Stimulated activated CD4-positive, alpha-beta T cell treated with anti-CD3 and anti-CD28 coated beads, TNF-alpha, amount 100 ng/mL, for 4 hours (primary cell): Measurements from ENCODE around the gene FMR1.

Experiments
- DNase-seq, 3 experiments: peaks; one replicate each; pipeline ENCODE4 v3.0.0-alpha.2; 2020; ENCODE audit warnings: low read depth in 3 of 3

Gene FMR1

DNA sequence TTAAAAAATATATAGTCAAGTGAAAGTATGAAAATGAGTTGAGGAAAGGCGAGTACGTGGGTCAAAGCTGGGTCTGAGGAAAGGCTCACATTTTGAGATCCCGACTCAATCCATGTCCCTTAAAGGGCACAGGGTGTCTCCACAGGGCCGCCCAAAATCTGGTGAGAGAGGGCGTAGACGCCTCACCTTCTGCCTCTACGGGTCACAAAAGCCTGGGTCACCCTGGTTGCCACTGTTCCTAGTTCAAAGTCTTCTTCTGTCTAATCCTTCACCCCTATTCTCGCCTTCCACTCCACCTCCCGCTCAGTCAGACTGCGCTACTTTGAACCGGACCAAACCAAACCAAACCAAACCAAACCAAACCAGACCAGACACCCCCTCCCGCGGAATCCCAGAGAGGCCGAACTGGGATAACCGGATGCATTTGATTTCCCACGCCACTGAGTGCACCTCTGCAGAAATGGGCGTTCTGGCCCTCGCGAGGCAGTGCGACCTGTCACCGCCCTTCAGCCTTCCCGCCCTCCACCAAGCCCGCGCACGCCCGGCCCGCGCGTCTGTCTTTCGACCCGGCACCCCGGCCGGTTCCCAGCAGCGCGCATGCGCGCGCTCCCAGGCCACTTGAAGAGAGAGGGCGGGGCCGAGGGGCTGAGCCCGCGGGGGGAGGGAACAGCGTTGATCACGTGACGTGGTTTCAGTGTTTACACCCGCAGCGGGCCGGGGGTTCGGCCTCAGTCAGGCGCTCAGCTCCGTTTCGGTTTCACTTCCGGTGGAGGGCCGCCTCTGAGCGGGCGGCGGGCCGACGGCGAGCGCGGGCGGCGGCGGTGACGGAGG, at the start of gene FMR1:
Gene FMR1, plus strand, starts transcription at position 728 of the 831 bp plus-strand sequence. CDS start 261 bp downstream, outside the sequence.
- peak; percentile 77 to 90 (median 88) for DNase-seq

DNA sequence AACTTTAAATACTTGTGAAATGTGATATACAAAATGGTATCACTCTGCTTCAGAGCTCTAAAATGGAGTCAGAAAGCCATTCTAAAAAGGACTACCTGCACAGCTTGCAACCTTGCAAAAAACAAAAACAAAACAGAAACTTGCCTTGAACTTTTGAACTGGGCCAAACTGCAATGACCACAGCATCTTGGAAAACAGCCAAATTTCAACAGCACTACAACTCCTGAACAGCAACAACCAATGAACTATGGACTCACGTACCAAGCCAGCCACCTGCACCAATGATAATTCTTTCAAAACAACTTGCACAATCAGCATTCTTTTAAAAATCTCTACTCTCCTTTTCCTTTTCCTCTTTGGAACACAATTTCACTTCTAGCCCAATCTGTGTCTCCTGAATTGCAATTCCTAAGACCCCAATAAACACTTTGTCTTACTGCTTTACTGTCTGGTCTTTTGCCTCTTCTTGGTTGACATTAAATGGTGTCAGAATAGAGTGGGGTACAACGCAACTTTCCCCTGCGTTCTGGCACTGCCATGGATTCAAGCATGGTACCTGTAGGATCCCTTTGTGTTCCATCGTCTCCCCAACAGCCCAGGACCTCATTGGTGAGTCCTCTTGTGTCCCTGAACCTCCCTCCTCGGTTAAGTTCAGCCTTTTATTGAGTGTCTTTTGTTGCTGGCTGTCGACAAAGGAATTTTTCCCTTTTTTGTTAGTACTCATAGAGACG, 35.7 kb upstream of the FMR1 start:
- DNase-seq = no peak

DNA sequence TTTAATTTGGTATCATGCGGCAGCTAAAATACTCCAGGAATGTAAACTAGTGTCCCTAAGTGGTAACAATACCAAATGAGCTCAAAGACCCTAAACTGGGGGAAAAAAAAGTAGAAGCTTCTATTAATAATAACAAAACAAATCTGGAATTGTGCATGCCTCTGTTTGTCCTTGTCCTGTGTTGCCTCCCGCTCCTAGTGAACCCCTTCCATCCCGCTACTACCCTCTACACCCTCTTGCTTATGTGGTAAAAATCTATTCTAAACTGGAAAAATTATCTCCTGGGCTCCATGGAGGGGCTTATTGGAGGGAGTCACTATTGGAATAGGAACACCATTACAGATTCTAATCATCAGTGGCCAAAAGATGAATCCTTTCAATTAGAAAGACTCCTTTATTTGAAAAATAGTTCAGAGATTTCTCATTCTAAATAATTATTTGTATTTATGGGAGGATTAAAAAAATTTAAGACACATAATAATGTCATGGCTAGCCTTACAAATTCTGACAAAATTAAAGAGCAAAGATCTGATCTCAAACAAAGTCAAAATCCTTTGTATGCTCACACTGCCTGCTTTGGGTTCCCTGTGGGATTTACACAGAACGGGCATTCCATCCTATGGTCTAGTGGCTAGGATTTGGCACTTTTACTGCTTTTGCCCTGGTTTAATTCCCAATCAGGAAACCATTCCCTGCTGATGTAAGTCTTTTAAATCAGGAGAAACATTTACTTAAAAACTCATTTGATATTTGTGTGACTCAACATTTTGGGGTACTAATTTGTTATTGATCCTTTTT, 34.7 kb upstream of the FMR1 start:
- DNase-seq = no peak

DNA sequence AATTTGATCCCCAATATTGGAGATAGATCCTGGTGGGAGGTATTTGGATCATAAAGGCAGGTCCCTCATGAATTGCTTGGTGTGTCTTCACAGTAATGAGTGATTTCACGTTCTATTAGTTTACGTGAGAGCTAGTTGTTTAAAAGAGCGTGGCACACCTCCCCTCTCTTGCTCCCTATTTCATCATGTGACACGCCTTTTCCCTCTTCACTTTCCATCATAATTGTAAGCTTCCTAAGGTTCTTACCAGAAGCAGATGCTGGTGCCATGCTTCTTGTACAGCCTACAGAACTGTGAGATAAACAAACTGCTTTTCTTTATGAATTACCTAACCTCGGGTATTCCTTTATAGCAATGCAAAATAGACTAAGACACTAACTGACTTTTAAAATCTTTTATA, 34.0 kb upstream of the FMR1 start:
- DNase-seq = no peak

DNA sequence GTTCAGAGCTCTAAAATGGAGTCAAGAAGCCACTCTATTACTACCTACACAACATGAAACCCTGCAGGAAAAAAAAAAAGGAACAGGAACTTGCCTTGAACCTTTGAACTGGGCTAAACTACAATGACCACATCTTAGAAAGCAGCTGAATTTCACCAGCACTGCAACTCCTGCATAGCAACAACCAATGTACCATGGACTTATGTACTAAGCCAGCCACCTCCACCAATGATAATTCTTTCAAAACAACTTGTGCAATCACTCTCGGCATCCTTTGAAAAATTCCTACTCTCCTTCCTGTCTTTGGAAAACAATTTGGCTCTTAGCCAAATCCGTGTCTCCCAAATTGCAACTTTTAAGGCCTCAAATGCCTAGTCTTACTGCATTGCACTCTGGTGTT, 26.8 kb upstream of the FMR1 start:
- no peak for DNase-seq

DNA sequence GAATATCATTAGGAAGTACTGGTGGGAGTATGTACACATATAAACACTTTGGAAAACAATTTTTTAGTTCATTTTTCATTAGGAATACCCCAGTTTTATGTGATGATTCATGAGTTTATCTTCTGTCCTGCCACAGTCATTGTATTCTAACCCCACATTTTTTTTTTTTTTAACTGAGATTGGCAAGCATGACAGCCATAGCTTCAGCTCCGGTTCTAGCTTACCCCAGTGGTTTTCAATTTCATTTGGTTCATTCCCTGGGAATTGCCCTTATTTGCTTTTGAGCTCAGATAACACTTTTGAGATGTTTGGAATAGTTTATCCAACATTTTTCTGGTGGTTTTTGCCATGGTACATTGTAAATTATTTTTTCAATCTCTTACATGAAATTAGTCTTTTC, 21.0 kb upstream of the FMR1 start:
- no peak for DNase-seq

DNA sequence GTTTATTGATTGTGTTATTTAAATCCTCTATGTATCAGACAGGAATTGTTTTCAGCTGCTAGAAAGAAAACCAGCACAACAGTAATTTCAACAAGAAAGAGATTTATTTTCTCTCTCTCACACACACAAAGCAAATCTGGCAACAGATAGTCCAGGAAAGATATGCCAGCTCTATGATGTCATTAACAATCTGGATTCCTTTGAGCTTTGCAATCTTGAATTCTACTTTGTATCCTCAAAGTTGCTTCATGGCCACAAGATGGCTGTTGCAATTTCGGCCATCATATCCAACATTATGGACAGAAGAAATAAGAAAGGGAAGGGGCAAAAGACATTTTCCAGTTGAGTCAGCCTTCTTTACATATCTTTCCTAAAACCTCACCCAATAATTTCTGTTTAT, 19.8 kb upstream of the FMR1 start:
- no peak for DNase-seq

DNA sequence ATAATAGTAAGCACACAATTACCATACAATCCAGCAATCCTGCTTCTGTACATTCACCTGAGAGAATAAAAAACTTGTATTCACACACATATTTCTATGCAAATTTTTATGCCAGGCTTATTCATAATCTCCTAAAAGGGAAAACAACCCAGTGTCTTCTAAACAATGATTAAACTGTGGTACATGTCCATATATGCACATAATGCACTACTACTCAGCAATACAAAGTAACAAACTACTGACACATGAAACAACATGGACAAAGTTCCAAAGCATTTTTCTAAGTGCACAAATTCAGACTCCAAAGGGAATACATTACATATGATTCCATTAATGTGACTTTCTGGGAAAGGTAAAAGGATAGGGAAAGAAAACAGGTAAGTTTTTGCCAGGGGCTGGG, 18.0 kb upstream of the FMR1 start:
- no peak for DNase-seq

DNA sequence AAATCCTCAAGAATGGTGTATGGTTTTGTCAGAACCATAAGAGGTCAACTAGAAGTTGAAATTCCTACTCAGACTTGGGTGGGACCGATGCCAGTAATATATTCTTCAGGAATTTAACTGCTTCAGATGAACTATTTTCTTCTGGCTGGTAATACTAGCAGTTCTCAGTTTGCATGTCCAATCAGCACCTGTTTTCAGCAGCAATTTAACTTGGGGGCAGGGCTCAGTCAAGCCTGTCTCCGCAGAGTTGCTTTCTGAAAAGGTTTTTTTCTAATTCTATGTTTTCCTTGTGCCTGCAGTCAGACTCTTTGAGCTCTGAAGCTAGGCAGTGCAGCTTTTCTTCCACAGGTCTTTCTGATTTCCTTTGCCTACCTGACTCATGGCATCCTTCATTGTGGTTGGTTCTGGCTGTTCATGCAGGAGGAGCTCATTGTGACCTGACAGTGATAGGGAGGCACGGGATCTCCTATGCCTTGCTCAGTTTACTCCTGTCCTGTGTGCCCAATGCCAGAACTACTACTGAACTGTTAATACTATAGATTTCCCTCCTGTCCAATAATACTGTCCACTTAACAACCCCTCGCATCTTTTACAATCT, 17.3 kb upstream of the FMR1 start:
- DNase-seq = no peak

DNA sequence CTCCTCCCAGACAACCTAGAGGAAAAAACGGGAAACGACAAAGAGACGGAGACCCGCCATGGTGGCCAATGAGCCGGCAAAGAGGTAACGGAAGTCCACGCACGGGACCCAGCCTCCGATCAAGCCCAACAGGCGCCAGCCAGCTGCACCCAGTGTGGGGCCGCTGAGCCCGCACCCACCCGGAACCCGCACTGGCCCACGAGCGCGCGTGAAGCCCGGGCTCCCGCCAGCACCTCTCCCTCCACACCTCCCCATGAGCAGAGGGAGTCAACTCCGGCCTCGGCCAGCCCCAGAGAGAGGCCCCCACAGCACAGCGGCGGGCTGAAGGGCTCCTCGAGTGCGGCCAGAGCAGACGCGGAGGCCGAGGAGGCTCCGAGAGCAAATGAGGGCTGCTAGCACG, 14.6 kb upstream of the FMR1 start:
- DNase-seq = no peak

DNA sequence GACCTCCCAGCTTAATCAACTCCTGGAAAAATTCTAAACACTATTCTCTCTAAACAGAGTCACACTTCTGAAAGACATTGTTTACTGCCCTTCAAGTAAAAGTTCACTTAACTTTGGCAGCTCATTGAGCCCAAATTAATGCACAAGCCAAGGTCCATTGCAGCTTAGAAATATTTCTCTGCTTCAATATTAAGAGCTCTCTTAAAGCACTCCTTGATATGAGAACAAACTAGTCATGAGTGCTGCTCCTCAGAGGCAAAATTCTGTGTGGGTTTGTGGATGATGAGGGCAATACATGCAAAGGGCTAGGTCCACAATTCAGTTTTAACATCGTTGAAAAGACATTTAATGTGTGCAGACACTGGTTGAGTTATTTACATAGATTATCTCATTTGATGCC, 12.8 kb upstream of the FMR1 start:
- DNase-seq = no peak

DNA sequence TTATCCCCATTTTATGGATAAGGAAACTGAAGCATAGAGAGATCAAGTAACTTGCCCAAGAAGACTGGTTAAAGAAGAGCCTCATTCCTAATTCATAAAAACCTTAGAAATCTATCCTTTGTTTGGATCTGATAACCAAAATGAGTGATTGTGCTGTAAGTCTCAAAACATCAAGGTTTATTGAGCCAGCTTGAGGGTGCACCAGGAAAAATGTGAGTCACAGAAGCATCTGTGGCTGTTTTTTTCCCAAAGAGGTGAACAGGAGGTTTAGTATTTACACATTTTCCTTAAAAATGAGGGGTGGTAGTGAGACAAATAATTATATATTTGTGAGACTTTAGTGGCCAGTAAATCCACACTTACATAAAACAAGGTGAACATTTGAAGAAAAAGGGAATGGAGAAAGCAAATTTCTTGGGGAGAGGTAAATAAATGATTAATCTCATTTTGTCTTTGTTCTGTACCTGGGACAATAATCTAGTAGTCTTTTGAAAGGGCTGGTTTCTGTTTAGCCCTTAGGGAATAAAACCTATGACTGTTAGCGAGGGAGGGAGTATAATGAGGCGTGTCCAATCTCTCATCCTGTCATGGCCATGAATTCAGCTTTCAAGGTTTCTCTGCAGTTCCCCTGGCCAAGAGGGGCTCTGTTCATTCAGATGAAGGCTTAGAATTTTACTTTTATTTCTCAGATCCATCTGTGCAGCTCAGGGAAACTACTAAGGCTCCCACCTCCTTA, 12.2 kb upstream of the FMR1 start:
- no peak for DNase-seq

DNA sequence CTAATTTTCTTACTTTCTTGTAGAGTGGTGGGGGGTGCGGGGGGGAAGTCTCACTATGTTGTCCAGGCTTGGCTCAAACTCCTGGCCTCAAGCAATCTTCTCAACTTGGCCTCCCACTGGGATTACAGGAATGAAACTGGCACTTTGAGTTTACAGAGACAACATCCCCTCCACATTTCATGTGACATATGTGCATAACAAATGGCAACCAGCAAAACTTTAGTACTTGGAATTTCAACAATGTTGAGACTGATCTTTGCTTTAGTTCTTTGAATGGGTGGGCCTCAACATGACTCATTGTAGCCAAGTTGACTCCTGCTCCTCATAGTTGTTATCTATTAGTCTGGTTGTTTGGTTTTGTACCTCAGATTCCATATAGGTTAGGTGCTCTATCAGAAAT, 11.4 kb upstream of the FMR1 start:
- no peak for DNase-seq

DNA sequence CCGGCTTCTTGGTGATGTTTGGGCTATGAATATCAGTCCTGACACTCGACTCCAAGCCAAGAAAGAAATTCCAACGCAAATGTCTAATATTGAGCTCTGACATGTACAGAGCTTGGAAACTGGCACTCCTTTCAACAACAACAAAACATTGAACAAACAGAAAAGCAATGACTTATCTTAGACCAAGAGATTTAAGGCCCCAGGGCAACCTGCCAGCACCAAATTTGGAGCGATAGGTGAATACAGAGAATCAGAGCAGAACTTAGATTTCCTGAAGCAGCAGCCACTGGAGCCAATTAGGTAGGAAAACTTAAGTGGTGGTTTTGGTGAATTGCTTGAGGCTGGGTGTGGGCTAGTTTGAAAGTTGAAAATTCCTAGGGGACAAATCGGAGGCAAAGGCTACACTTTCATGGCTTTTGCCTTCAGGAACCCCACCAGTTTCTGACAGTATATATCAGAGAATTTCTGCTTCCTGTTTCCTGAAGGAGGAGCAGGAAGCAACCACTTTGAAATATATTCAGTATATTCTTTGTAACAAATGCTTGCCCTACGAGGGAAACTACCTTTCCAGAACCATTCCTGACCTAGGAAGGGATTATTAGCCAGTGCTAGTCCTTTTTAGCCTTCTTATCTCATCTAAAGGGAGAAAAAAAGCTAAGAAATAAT, 10.1 kb upstream of the FMR1 start:
- no peak for DNase-seq

DNA sequence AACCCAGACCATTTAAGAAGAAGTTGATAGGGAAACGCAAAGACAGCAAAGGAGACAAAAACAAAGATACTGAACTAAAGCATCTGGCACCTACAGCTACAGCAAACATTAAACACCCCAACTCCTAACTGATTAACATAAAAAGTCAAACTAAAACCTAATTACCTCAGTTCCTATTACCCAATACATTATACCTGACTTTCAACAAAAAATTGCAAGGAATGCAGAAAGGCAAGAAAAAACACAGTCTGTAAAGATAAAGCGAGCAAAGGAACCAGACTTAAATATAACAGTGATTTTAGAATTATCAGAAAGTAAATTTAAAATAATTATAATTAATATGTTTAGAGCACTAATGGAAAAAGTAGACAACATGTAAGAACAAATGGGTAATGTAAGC, 9.4 kb upstream of the FMR1 start:
- no peak for DNase-seq

DNA sequence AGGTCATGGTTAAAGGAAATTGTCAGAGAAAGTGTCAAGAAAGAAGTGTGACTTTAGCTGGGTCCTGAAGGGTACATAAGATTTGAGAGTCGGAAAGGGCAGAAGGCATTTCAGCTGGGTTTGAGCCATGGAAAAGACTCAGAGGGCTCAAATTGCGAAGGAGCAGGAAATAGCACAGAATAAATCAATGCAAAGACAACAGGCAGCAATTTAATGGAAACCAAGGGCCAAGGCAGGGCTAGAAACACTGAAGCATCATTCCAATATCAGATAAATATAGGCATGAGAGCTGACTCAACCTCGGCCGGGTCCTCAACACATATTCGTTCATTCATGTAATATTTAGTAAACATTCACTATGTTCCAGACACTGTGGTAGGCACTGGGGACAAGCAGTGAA, 3.6 kb upstream of the FMR1 start:
- no peak for DNase-seq

DNA sequence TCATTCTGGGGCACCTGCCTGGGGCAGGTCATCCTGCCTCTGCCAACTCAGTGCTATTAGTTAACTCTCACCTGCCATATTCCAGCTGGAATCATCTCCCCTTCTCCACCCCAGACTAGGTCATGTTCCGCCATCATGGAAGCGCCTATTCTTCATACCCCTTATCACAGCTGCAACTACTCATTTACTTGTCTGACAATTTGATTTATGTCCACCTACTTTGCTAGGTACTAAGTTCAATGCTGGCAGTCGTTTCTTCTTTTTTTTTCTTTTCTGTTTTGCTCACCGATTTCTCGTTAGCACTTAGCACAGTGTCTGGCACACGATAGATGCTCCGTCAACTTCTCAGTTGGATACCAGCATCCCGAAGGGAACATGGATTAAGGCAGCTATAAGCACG, 1.1 kb upstream of the FMR1 start:
- no peak for DNase-seq

DNA sequence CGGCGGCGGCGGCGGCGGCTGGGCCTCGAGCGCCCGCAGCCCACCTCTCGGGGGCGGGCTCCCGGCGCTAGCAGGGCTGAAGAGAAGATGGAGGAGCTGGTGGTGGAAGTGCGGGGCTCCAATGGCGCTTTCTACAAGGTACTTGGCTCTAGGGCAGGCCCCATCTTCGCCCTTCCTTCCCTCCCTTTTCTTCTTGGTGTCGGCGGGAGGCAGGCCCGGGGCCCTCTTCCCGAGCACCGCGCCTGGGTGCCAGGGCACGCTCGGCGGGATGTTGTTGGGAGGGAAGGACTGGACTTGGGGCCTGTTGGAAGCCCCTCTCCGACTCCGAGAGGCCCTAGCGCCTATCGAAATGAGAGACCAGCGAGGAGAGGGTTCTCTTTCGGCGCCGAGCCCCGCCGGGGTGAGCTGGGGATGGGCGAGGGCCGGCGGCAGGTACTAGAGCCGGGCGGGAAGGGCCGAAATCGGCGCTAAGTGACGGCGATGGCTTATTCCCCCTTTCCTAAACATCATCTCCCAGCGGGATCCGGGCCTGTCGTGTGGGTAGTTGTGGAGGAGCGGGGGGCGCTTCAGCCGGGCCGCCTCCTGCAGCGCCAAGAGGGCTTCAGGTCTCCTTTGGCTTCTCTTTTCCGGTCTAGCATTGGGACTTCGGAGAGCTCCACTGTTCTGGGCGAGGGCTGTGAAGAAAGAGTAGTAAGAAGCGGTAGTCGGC, 528 bp downstream of the FMR1 start:
- peak in 1 of 3 experiments; percentile 18 for DNase-seq

DNA sequence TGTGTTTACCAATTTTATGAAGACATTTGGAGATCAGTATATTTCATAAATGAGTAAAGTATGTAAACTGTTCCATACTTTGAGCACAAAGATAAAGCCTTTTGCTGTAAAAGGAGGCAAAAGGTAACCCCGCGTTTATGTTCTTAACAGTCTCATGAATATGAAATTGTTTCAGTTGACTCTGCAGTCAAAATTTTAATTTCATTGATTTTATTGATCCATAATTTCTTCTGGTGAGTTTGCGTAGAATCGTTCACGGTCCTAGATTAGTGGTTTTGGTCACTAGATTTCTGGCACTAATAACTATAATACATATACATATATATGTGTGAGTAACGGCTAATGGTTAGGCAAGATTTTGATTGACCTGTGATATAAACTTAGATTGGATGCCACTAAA, 1.9 kb downstream of the FMR1 start:
- no peak for DNase-seq

DNA sequence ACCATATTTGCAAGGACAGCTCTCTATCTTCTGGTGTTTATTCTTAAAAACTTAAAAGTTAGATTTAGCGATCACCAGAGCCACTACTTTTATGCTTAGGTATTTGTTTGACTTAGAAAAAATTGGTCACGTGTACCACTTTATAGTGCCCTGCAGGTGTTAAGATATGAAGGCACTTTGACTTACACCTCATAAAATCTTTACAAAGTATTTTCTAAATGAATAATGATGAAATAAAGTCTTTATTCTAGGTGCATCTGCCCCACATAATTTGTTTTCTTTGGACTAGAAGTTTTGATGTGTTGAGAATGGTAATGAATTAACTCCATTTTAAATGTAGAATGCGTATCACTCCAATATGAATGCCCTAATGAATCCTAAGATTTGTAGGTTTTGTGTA, 2.9 kb downstream of the FMR1 start:
- no peak for DNase-seq
